GM21447 (cell line): ENCODE results near the gene DNAH17.

Experiments
- ATAC-seq: cut with Tn5 transposase; IDR thresholded peaks from one replicate; pipeline ENCODE4 v1.9.1; 2021; ENCODE audit not compliant: unreplicated experiment

Gene DNAH17

GRCh38 chr17:78458736-78459335, 118.4 kb downstream of the DNAH17 start:
- no peak for ATAC-seq

DNA sequence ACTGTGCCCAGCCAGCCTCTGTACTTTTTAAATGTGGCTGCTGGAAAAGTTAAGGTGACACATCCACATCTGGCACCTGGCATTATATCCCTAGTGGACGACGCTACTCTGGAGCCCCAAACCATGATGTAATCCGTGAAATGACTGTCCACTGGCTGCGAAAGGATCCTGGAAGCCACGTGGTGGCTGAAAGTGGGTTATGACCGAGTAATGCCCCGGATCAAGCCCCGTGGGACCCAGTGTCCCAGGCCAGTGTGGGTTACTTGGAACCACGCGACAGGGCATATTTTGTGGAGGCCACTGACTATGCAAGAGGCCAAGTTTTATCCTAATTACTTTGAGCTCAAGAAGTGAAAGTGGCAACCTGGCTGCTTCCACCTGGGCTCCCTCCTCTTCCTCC, 119.1 kb downstream of the DNAH17 start:
- ATAC-seq = no peak

GRCh38 chr17:78454346-78454745, 122.8 kb downstream of the DNAH17 start:
- ATAC-seq = no peak

DNA sequence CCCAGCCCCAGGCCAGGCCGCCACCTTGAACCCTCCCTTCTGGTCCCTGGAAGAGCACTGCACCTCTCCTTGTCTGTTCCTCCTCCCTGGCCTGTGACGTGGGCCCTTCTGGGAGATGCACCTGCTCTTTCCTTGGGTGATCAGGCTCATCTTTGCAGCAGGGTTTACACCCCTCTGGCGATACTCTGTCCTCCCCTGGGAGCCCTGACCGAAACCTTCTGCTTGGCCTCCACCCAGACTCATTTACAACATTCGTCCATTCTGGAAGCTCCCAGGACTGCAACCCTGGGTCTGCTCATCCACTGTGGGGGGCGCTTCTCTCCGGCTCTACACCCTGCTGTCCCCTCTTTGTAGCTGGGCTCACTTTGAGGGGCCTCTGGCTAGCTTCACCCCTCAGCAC, 125.4 kb downstream of the DNAH17 start:
- ATAC-seq = no peak

- ATAC-seq = no peak
Observed at GRCh38 chr17:78450696-78451345, 126.4 kb downstream of the DNAH17 start.

- no peak for ATAC-seq
Observed at GRCh38 chr17:78449983-78450595, 127.1 kb downstream of the DNAH17 start.

DNA sequence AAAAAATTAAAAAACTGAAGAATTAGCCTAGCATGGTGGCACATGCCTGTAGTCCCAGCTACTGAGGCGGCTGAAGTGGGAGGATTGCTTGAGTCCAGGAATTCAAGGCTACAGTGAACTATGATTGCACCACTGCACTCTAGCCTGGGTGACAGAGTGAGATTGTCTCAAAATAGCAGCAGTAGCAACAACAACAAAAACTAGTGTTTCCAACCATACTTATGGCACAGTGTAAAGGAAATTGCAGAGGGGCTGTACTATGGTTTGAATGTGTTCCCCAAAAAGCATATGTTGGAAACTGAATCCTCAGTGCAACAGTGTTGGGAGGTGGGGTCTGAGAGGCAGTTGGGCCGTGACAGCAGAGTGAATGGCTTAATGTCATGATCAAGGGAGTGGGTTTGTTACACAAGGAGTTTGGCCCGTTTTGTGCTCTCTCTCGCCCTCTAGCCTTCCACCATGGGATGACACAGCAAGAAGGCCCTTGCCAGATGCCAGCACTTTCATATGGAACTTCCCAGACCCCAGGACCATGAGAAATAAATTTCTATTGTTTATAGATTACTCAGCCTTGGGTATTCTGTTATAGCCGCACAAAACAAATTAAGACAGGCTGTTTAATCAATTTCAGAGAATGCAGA, 128.7 kb downstream of the DNAH17 start:
- ATAC-seq = no peak

DNA sequence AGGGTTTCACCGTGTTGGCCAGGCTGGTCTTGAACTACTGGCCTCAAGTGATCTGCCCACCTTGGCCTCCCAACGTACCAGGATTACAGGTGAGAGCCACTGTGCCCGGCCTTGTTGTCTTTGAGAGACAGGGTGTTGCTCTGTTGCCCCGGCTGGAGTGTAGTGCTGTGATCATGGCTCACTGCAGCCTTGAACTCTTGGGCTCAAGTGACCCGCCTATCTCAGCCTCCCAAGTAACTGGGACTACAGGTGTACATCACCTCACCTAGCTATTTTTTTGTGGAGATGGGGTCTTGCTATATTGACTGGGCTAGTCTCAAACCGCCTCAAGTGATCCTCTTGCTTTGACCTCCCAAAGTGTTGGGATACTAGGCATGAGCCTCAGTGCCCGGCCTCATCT, 130.4 kb downstream of the DNAH17 start:
- ATAC-seq = no peak

DNA sequence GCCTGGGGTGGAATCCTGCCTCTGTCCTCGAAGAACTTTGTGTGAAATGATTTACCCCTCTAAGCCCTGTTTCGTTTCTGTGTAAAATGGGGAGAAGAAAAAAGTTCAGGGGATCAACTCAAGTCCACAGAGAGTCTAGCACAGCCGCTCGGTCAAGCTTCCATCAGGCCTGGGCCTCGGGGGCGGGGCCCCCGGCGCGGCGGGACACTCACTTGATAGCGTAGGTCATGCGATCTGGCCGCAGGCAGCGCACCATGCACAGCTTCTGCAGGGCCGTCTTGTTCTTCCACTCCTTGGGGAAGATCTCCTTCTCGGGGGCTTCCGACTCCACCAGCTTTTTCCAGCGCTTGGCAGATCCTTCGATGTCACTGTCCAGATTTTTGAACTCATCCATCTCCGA, 132.8 kb downstream of the DNAH17 start:
- ATAC-seq = no peak

DNA sequence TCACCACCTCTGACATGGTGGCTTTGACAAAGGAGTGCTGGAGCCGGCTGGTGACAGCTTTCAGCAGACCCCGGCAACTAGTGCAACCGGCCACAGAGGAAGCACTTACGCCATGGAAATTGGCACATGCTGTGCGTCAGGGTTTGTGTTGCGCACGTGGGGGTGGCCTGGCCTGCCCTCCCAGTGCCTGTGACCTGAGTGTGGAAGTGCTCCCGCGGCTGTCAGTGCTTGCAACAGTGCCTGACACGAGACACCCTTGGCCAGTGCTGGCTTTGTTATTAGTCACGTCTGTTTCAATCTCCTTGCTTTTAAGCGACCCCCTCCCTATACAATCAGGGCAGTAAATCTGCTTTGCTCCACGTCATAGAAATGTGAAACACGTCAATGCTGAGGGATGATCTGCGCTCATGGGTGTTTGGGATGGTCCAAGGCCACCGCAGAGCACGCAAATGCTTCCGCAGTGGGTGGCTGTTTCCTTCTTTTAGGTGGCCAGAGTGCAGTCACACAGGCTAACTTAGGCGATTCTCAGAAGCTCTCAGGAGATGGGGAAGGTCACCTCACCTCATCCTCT, 134.5 kb downstream of the DNAH17 start:
- ATAC-seq = no peak

- no peak for ATAC-seq
Observed at GRCh38 chr17:78441271-78441971, 135.8 kb downstream of the DNAH17 start.

DNA sequence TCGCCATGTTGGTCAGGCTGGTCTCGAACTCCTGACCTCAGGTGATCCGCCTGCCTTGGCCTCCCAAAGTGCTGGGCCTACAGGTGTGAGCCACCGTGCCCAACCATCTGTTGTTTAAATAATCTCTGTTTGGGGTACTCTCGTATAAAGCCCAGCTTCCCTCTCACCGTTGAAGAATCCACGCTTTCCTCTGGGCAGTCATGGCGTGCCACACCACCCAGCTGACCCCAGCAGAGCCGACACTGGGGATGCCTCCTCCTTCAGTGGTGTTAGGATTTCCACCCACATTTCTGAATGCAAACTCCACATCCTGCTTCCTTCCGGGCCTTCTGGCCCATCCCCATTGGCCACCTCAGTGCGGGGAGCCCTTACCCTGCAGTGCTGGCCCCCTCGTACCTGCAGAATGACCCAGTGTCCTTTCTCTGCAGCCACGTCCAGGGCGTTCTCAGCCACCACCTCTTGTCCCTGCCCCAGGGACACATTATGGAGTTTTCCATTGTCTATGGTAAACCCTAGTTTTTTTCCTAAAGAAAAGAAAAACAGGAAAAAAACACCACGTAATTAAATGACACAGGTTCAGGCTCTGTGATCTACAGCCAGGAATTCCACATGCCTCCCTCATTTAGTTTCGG, 138.4 kb downstream of the DNAH17 start:
- ATAC-seq = no peak

GRCh38 chr17:78438271-78438691, 138.9 kb downstream of the DNAH17 start:
- no peak for ATAC-seq

DNA sequence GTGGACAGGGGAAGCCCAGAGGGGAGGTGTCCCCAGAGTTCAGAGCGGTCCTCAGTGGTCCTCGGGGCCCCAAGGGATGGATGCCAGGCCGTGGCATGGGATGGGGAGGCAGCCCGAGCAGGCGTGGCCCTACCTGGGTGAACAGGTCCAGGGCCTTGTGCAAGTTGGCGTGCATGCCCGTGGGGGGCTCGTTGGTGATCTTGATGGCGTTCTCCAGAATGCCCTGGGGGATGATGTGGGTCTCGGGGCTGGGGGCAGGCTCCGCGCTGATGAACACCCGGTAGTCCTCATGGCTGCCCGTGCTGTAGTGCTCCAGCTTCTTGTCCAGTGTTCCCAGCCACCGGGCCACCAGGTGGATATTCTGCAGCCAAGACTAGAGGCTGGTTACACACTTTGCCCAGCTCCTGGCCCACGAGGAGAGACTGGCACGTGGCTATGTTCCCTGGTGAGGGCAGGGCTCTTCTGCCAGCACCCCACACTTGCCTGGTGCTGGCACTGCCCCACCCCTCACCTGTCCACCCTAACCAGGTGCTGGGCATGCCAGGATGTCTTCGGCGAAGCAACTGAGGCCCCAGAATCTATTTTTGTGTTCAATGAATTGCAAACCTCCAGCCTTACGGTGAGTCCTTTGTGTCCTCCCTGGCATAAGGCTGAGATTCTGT, 139.6 kb downstream of the DNAH17 start:
- ATAC-seq = no peak

- no peak for ATAC-seq
Observed at GRCh38 chr17:78435330-78436005, 141.7 kb downstream of the DNAH17 start.

DNA sequence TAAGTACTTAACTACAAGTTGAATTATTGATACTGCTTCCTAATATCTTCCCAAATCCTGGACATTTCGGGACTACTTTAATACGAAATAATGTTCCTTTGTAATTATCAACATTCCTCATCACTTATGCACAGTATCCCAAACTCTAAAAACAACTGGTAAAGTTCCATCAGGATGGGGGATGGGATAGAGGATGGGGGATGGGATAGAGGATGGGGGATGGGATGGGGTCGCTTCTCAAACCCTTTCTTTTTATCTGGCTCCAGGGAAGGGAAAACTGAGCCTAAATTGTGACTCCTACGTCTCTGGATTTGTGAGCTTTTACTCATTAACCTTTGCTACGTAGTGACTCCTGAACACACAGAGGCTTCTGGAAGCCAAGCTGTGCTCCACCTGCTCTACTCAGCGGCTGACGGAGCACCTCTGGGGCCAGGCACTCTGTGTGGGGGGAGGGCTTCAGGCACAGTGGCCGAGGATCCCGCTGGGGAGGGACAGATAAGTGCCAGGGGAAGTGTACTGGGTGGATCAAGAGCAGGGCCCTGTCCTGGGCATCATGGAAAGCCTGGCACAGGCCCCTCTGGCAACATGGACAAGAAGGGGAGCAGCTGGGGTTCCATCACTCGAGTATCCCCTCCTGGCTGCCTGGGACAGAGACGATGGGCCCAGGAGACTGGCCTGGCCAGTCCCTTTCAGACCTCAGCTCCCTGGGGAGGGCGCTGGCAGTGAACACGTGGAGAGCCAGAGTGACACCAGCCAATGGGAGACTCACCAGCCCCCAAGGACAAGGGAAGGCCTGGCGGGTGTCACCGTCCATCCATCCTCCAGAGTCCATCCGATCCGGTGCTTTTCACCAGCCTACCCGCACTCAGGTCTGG, 142.5 kb downstream of the DNAH17 start:
- ATAC-seq = no peak

DNA sequence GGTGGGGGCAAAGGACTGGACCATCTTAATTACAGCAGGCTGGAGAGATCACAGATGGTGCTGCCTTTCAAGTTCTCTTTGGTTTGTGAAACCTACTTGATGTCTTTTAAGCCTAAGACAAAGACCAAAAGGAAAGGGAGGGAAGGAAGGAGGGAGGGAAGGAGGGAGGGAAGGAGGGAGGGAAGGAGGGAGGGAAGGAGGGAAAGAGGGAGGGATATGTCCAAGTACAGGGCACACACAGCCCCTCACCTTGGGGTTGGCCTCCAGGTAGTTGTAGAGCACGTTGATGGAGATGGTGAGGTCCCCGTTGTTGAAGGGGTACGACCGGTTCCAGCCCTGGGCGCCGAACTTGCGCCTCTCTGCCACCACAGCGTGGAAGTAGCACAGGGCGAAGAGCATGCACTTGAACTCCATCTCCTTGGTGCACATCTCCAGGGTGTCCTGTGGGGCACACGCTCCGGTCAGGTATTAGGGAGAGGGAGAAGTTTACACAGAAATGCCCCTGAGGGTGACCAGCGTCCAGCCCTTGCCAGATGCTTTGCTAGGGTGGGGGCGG, 143.3 kb downstream of the DNAH17 start:
- ATAC-seq = no peak

DNA sequence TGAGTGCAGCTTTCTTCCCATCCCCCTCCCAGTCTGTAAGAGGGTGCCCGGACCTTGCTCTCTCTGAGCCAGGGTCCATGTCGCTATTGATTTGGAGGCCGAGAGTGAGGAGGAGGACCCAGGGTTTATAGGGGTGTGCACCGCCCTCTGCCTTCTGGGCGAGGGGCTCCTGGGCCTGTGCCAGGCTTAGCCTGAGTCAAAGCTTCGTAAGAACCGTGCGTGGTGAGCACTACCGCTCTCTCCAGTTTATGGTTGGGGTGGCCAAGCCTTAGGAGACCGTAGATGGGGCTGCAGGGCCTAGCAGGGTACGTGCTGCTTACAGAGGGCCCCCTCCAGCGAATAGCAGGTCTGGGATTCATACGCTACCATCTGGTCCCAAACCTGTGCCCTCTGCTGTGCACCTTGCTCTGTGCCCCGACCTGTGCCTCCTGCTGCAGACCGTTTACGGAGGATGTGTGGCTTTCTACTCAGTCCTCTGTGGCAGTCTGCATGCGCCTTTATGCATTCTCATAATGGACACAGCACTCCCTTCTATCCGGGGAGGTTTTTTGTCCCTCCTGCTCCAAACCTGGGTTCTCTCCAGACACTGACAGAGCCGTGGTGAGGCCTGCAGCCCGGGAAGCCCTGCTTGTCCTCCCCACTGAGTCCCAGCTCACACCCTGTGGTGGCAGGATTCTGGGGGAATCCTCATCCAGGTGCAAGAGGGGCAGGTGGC, 144.0 kb downstream of the DNAH17 start:
- no peak for ATAC-seq
